Measurements from ENCODE around the gene ZNF501. TPM values are rescaled to one million over a fixed set of nuclear protein-coding genes. Genes with fewer than 3 reads are reported as not detected.

ZNF501 gene
- 4.8 and 11.5 TPM in 2 replicates for total RNA-seq
- 4.7 and 5.4 TPM in 2 replicates for polyA plus RNA-seq

GRCh38 chr3:44729384-44729910 lies at the start of gene ZNF501:
TSS of gene ZNF501 (plus strand) at chr3:44729635. CDS start at chr3:44734422, 4,787 bp downstream.
- Histone ChIP-seq H3K36me3 (peaks cover 8% of the 10 kb centered on the region), H3K4me3 (peak within 1 kb of the TSS; percentile 65), H3K9me3 (ENCODE audit: low read depth) (no peaks in the 10 kb centered on the region), H3K27me3 (no peaks in the 10 kb centered on the region), H3K27ac (peak within 1 kb of the TSS; percentile 14), H3K4me1 (ENCODE audit: low read depth) (no peaks in the 10 kb centered on the region)
- TF ChIP-seq, protein P1, sequence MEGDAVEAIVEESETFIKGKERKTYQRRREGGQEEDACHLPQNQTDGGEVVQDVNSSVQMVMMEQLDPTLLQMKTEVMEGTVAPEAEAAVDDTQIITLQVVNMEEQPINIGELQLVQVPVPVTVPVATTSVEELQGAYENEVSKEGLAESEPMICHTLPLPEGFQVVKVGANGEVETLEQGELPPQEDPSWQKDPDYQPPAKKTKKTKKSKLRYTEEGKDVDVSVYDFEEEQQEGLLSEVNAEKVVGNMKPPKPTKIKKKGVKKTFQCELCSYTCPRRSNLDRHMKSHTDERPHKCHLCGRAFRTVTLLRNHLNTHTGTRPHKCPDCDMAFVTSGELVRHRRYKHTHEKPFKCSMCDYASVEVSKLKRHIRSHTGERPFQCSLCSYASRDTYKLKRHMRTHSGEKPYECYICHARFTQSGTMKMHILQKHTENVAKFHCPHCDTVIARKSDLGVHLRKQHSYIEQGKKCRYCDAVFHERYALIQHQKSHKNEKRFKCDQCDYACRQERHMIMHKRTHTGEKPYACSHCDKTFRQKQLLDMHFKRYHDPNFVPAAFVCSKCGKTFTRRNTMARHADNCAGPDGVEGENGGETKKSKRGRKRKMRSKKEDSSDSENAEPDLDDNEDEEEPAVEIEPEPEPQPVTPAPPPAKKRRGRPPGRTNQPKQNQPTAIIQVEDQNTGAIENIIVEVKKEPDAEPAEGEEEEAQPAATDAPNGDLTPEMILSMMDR (IDR thresholded peaks at IDR 0.05; ENCODE audit: low read depth, low read length), result no peak
- peak; percentile 93 to 97 for DNase-seq (ENCODE audit: low read depth in 1 of 2, low spot score in 1 of 2)

DNA sequence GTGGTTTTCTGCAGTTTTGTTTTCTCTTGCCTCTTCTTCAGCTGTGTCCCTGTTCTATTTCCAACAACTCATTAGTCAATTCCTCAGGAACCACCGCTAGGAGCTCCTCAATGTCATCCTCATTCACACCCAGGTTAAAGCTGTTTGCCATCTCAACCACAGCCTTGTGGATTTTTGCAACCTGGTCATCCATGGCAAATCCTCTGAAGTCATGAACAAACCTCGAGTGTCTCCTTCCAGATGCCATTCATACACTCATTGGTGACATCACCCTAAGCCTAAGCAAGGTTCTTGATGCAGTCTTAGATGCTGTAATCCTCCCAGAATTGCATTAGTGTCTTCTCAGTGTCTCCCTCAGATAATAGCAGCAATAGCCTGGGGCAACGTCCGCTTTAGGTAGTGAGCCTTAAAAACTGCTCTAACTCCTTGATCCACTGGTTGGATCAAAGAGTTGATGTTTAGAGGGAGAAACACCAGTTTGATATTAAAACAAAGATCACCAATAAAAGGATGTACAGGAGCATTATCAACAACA lies 48.4 kb upstream of the ZNF501 start:
- TF ChIP-seq, protein P1 (IDR thresholded peaks at IDR 0.05; ENCODE audit: low read depth, low read length), result no peak
- Histone ChIP-seq H3K27ac (no peak overlapping the region), H3K36me3 (no peaks in the 10 kb centered on the region), H3K27me3 (no peaks in the 10 kb centered on the region), H3K4me3 (no peak overlapping the region), H3K9me3 (ENCODE audit: low read depth) (no peaks in the 10 kb centered on the region), H3K4me1 (ENCODE audit: low read depth) (no peaks in the 10 kb centered on the region)
- DNase-seq (ENCODE audit: low read depth in 1 of 2, low spot score in 1 of 2), result no peak

- no peaks in the 10 kb centered on the region for H3K9me3 ChIP-seq (ENCODE audit: low read depth)
Observed at GRCh38 chr3:44682182-44682896, 47.1 kb upstream of the ZNF501 start.

DNA sequence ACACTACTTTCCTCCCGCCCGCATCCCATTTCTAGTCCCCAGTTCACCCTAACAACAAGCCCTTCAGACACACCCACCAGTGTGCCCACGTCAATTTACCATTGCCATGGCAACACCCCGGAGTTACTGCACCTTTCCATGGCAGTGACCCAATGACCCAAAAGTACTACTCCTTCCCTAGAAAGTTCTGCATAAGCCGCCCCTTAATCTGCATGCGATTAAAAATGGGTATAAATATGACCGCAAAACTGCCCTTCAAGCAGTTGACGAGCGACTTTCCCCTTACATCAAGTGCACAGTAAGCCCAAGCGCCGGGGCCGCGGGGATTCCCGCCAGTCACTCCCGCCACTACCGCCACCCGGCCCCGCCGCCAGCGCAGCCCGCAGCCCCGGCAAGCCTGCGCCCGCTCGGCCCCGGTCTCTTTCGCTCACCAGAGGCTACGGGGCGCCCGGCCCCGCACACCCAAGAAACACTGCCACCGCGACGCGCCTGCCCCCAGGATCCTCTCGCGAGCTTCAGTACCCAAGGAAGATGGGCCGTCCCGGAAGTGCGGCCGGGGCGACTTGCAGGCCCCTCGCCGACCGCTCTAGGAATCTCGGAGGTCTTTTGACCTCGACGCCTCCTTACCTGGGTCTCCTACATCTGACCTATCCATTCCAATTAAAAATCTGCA lies 44.2 kb upstream of the ZNF501 start:
- Histone ChIP-seq H3K9me3 (ENCODE audit: low read depth) (no peaks in the 10 kb centered on the region), H3K4me3 (peak overlapping the region; percentile 76), H3K4me1 (ENCODE audit: low read depth) (no peaks in the 10 kb centered on the region), H3K36me3 (no peaks in the 10 kb centered on the region), H3K27ac (no peak overlapping the region), H3K27me3 (no peaks in the 10 kb centered on the region)
- TF ChIP-seq, protein P1 (IDR thresholded peaks at IDR 0.05; ENCODE audit: low read depth, low read length), result no peak
- peak; percentile 87 to 92 for DNase-seq (ENCODE audit: low read depth in 1 of 2, low spot score in 1 of 2)

More at GRCh38 chr3:44682182-44682896, 47.1 kb upstream of the ZNF501 start:
- no peak overlapping the region for H3K4me3 ChIP-seq
- H3K27ac ChIP-seq, result no peak overlapping the region
- H3K27me3 ChIP-seq, result no peaks in the 10 kb centered on the region
- H3K4me1 ChIP-seq (ENCODE audit: low read depth), result no peaks in the 10 kb centered on the region
- H3K36me3 ChIP-seq, result no peaks in the 10 kb centered on the region
- TF ChIP-seq, protein P1 (IDR thresholded peaks at IDR 0.05; ENCODE audit: low read depth, low read length), result no peak
- DNase-seq (ENCODE audit: low read depth in 1 of 2, low spot score in 1 of 2), result peak in 1 of 2 donors; percentile 51

DNA sequence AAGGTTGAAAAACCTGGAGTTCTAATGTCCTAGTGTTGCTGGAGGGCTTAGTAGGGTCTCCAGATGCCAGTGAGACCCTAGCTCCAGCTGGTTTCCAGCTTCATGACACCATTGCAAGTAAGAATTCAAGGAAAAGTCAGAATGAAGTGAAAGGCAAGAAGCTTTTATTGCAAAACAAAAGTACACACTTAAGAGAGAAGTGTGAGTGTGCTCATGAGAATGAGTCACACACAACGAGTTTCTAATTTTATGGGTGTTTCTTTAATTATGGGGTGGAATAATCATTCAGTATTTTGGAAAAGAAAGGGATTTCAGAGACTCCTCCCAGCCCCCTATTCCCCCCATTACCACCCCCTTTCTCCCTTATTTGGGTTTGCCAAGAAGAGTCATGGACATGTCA lies 41.5 kb upstream of the ZNF501 start:
- H3K9me3 ChIP-seq (ENCODE audit: low read depth), result no peaks in the 10 kb centered on the region
- H3K27me3 ChIP-seq, result no peaks in the 10 kb centered on the region
- no peaks in the 10 kb centered on the region for H3K4me1 ChIP-seq (ENCODE audit: low read depth)
- DNase-seq (ENCODE audit: low read depth in 1 of 2, low spot score in 1 of 2), result no peak
- no peak overlapping the region for H3K4me3 ChIP-seq
- TF ChIP-seq, protein P1 (IDR thresholded peaks at IDR 0.05; ENCODE audit: low read depth, low read length), result no peak
- H3K27ac ChIP-seq, result no peak overlapping the region
- no peaks in the 10 kb centered on the region for H3K36me3 ChIP-seq
